SK-N-SH (cell line): Measurements from ENCODE around the gene CADPS2. TPM values are rescaled to one million over a fixed set of nuclear protein-coding genes. Genes with fewer than 3 reads are reported as not detected.

ENCODE experiments used
- CTCF ChIA-PET: fragments of 300-600, 350-600 bp; formaldehyde crosslinking; extraction: SDS; loops from one replicate; lab custom pipeline; 2021; lab: Yijun Ruan, JAX
- POLR2A ChIA-PET: fragments of 350-600 bp; sonication (Branson Sonifier 250); formaldehyde crosslinking; extraction: SDS; loops from one replicate; lab custom pipeline; 2020; ENCODE audit warnings: antibody characterized with exemption, inconsistent platforms; lab: Yijun Ruan, JAX
- DNase-seq: peaks from one replicate; pipeline ENCODE4 v3.0.0; 2012
- H2AFZ ChIP-seq: fragments of 200-600 bp; sonication (generic); 2 replicates; pipeline ENCODE4 v1.8.1; 2016; ENCODE audit warnings: antibody characterized with exemption, mild to moderate bottlenecking, low read depth
- H3F3A ChIP-seq: fragments of 200-600 bp; sonication (generic); replicated peaks from 2 replicates; pipeline ENCODE3; 2016; ENCODE audit warnings: antibody characterized with exemption, mild to moderate bottlenecking; ENCODE audit not compliant: insufficient read depth
- H3K27ac ChIP-seq, 2 experiments: fragments of 200-500 bp in 1 of 2; fragments of 200-600 bp in 1 of 2; sonication (Bioruptor generic) in 1 of 2; sonication (generic), shearing (Covaris generic) in 1 of 2; 2 replicates each; pipeline versions ENCODE4 v1.5.1 to v1.6.1; 2014 to 2016; ENCODE audit warnings: low read depth in 2 of 2, inconsistent platforms in 1 of 2, low read length in 1 of 2, mild to moderate bottlenecking in 1 of 2, mixed read lengths in 1 of 2
- H3K27me3 ChIP-seq: fragments of 200-600 bp; sonication (generic), shearing (Covaris generic); 2 replicates; pipeline ENCODE4 v1.6.1; 2016; ENCODE audit warnings: mixed run types; ENCODE audit not compliant: insufficient read depth
- H3K36me3 ChIP-seq, 2 experiments: fragments of 200-500 bp in 1 of 2; fragments of 200-600 bp in 1 of 2; sonication (Bioruptor generic) in 1 of 2; sonication (generic) in 1 of 2; replicated peaks in 1 of 2; 2 replicates each; pipeline versions ENCODE3 to v1.5.1; 2014 to 2016; ENCODE audit warnings: low read length in 1 of 2, mild to moderate bottlenecking in 1 of 2; ENCODE audit not compliant: insufficient read depth in 2 of 2, control insufficient read depth in 1 of 2
- H3K4me1 ChIP-seq, 2 experiments: fragments of 200-500 bp in 1 of 2; fragments of 200-600 bp in 1 of 2; sonication (Bioruptor generic) in 1 of 2; sonication (generic), shearing (Covaris generic) in 1 of 2; 2 replicates each; pipeline versions ENCODE4 v1.5.1 to v1.6.1; 2014 to 2016; ENCODE audit warnings: low read depth in 1 of 2, low read length in 1 of 2, mixed run types in 1 of 2; ENCODE audit not compliant: insufficient read depth in 2 of 2, control insufficient read depth in 1 of 2
- H3K4me2 ChIP-seq: fragments of 200-600 bp; sonication (generic), shearing (Covaris generic); 2 replicates; pipeline ENCODE4 v1.6.1; 2017; ENCODE audit warnings: mixed run types
- H3K4me3 ChIP-seq, 2 experiments: fragments of 200-500 bp in 1 of 2; fragments of 200-600 bp in 1 of 2; sonication (Bioruptor generic) in 1 of 2; sonication (generic), shearing (Covaris generic) in 1 of 2; 2 replicates each; pipeline versions ENCODE4 v1.5.1 to v1.8.1; 2014 to 2016; ENCODE audit warnings: low read depth in 2 of 2, inconsistent platforms in 1 of 2, low read length in 1 of 2, mild to moderate bottlenecking in 1 of 2, mixed read lengths in 1 of 2, moderate library complexity in 1 of 2
- H3K79me2 ChIP-seq: fragments of 200-600 bp; sonication (generic); 2 replicates; pipeline ENCODE4 v1.8.1; 2017; ENCODE audit warnings: mild to moderate bottlenecking; ENCODE audit not compliant: insufficient read depth
- H3K9ac ChIP-seq: fragments of 200-600 bp; sonication (generic); 2 replicates; pipeline ENCODE4 v1.6.1; 2017; ENCODE audit warnings: mixed run types
- H3K9me2 ChIP-seq: fragments of 200-600 bp; sonication (generic); 2 replicates; pipeline ENCODE4 v1.6.1; 2017; ENCODE audit warnings: mixed run types
- H3K9me3 ChIP-seq: fragments of 200-600 bp; sonication (generic); 2 replicates; pipeline ENCODE4 v1.6.1; 2017; ENCODE audit warnings: mixed run types, mild to moderate bottlenecking, moderate library complexity
- H4K20me1 ChIP-seq: fragments of 200-600 bp; sonication (generic); 2 replicates; pipeline ENCODE4 v1.6.1; 2017; ENCODE audit warnings: mild to moderate bottlenecking, mixed run types; ENCODE audit not compliant: insufficient read depth
- CHD2 ChIP-seq: fragments of 150-350 bp; IDR thresholded peaks from 2 replicates; pipeline ENCODE4 v1.6.1; 2018; ENCODE audit warnings: low read length; ENCODE audit not compliant: partially characterized antibody
- ELF1 ChIP-seq: IDR thresholded peaks from 2 replicates; pipeline ENCODE4 v1.4.0; 2012
- EP300 ChIP-seq, 2 experiments: IDR thresholded peaks; 2 replicates each; pipeline versions ENCODE4 v1.4.0 to v1.6.1; 2012; ENCODE audit warnings: borderline replicate concordance in 1 of 2, low read depth in 1 of 2, low read length in 1 of 2
- EZH2phosphoT487 ChIP-seq: fragments of 200-600 bp; sonication (generic); IDR thresholded peaks from 2 replicates; pipeline ENCODE4 v1.6.1; 2017; ENCODE audit warnings: low read depth, mixed run types, mild to moderate bottlenecking, antibody characterized with exemption, moderate library complexity, borderline replicate concordance
- FOSL2 ChIP-seq: IDR thresholded peaks from 2 replicates; pipeline ENCODE4 v1.4.0; 2012; ENCODE audit warnings: low read depth, mild to moderate bottlenecking, moderate library complexity, borderline replicate concordance
- FOXJ3 ChIP-seq: sonication (generic); formaldehyde crosslinking; IDR thresholded peaks from 2 replicates; pipeline ENCODE4 v1.5.1; 2020; ENCODE audit warnings: mild to moderate bottlenecking, missing genetic modification reagents
- FOXM1 ChIP-seq: IDR thresholded peaks from 2 replicates; pipeline ENCODE4 v1.4.0; 2012; ENCODE audit warnings: low read depth, mild to moderate bottlenecking
- IRF3 ChIP-seq: fragments of 150-350 bp; IDR thresholded peaks from 2 replicates; pipeline ENCODE4 v1.6.1; 2016; ENCODE audit warnings: mild to moderate bottlenecking, low read depth, low read length
- JUND ChIP-seq: IDR thresholded peaks from 2 replicates; pipeline ENCODE4 v1.4.0; 2012
- MXI1 ChIP-seq: IDR thresholded peaks from 2 replicates; pipeline ENCODE4 v1.6.1; 2012; ENCODE audit warnings: mild to moderate bottlenecking, low read depth, low read length, improper control_type of control experiment
- NFIC ChIP-seq: IDR thresholded peaks from 2 replicates; pipeline ENCODE4 v1.4.0; 2012; ENCODE audit warnings: borderline replicate concordance
- RAD21 ChIP-seq: IDR thresholded peaks from 2 replicates; pipeline ENCODE4 v1.6.1; 2012; ENCODE audit warnings: mild to moderate bottlenecking, low read length
- RCOR1 ChIP-seq: fragments of 150-350 bp; IDR thresholded peaks from 2 replicates; pipeline ENCODE4 v1.6.1; 2017; ENCODE audit warnings: antibody characterized with exemption, low read length
- REST ChIP-seq: IDR thresholded peaks from 2 replicates; pipeline ENCODE4 v1.6.1; 2012; ENCODE audit warnings: mild to moderate bottlenecking, low read depth, low read length, moderate library complexity
- RFX5 ChIP-seq: IDR thresholded peaks from 2 replicates; pipeline ENCODE4 v1.6.1; 2012; ENCODE audit warnings: mild to moderate bottlenecking, improper control_type of control experiment, low read length
- RXRA ChIP-seq: IDR thresholded peaks from 2 replicates; pipeline ENCODE4 v1.4.0; 2012; ENCODE audit warnings: low read depth, mild to moderate bottlenecking, borderline replicate concordance
- SMC3 ChIP-seq: IDR thresholded peaks from 2 replicates; pipeline ENCODE4 v1.6.1; 2012; ENCODE audit warnings: low read depth, low read length, improper control_type of control experiment
- TAF1 ChIP-seq: IDR thresholded peaks from 2 replicates; pipeline ENCODE4 v1.6.1; 2012; ENCODE audit warnings: low read depth, mild to moderate bottlenecking, low read length, moderate library complexity, borderline replicate concordance
- TCF12 ChIP-seq: IDR thresholded peaks from 2 replicates; pipeline ENCODE4 v1.4.0; 2012
- WGBS: methylation state at CpG from one replicate; pipeline ENCODE4 v1.1.6; 2017; ENCODE audit warnings: low lambda C conversion rate; 5-methylcytosine and 5-hydroxymethylcytosine counted together
- polyA plus RNA-seq, 3 experiments: library from polyadenylated mRNA; depleted of rRNA; stranded (reverse); fragments of >200 nt; gene quantifications; 2 replicates each; pipeline ENCODE4 v1.2.3, GENCODE V29; 2012
- TF ChIP-seq, protein P1 (sequence below): IDR thresholded peaks from 2 replicates; pipeline ENCODE4 v1.4.0; 2012; ENCODE audit warnings: low read depth, borderline replicate concordance

CADPS2 gene
- polyA plus RNA-seq, 1 of the 3 experiments (the other 2 are of a cell fraction): 0.05 TPM

DNA sequence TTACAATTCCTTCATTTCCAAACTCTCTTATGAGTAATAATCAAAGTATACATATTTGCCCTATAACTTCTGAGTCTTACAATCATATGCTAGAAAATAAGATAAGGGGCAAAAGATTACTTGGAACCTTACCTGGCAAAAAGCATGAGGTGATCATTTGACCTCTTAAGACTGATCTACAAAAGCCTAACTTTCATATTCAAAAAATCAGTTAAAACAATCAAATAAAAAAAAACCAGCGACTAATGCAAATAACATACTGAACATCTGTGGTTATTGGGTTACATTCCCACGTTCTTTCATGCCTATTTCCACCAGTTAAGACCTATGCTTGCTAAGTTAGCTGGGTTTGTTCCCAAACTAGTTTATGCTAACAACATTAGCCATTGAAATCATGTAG lies 375.0 kb downstream of the CADPS2 start:
- Histone ChIP-seq H3K4me1 (no peaks in the 10 kb centered on the region), H3F3A (no peaks in the 10 kb centered on the region), H3K4me2 (no peak overlapping the region), H3K79me2 (no peaks in the 10 kb centered on the region), H3K4me3 (no peak overlapping the region), H3K9ac (no peak overlapping the region), H3K27ac (no peak overlapping the region), H3K27me3 (no peaks in the 10 kb centered on the region), H3K9me3 (no peaks in the 10 kb centered on the region), H4K20me1 (no peaks in the 10 kb centered on the region), H2AFZ (no peak overlapping the region), H3K36me3 (no peaks in the 10 kb centered on the region), H3K9me2 (no peaks in the 10 kb centered on the region)
- ChIA-PET CTCF (interaction anchor here (0.9 kb wide), 1 partner anchor 110 kb away, joined by 3 read pairs; no protein-coding TSS in a partner anchor), POLR2A (no interaction called here)
- DNase-seq: no peak
- TF ChIP-seq FOXJ3: no peak
- TF ChIP-seq FOSL2: no peak
- TF ChIP-seq REST: no peak
- TF ChIP-seq EZH2phosphoT487: no peak
- TF ChIP-seq JUND: no peak
- no peak for TF ChIP-seq FOXM1
- TF ChIP-seq IRF3: no peak
- TF ChIP-seq, protein P1, sequence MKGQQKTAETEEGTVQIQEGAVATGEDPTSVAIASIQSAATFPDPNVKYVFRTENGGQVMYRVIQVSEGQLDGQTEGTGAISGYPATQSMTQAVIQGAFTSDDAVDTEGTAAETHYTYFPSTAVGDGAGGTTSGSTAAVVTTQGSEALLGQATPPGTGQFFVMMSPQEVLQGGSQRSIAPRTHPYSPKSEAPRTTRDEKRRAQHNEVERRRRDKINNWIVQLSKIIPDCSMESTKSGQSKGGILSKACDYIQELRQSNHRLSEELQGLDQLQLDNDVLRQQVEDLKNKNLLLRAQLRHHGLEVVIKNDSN: no peak
- TF ChIP-seq TAF1: no peak
- TF ChIP-seq RAD21: no peak
- TF ChIP-seq SMC3: no peak
- TF ChIP-seq CHD2: no peak
- no peak for TF ChIP-seq EP300 (IDR thresholded peaks at IDR 0.05; ENCODE audit: borderline replicate concordance in 1 of 2, low read depth in 1 of 2, low read length in 1 of 2)
- TF ChIP-seq ELF1: no peak
- TF ChIP-seq RCOR1: no peak
- no peak for TF ChIP-seq NFIC
- no peak for TF ChIP-seq MXI1
- no peak for TF ChIP-seq TCF12
- no peak for TF ChIP-seq RXRA
- TF ChIP-seq RFX5: no peak
- WGBS: 0% methylated on average over 2 of the region's 2 CpGs
